Measurements from ENCODE around the gene RIMBP3B.
"Not testable (repeated sequence)": the region's sequence is repeated elsewhere in the genome, so short reads cannot be mapped to it uniquely, and the experiment has no call there.

GRCh38 chr22:21418974-21419638 is 35.6 kb downstream of the RIMBP3B start:
- TF ChIP-seq CTCF, POLR2A (IDR thresholded peaks at IDR 0.05): not testable (repeated sequence)
